H9 (cell line): ENCODE data around the gene VAV2. TPM values are rescaled to one million over a fixed set of nuclear protein-coding genes. Genes with fewer than 3 reads are reported as not detected.

Experiments
- DNase-seq: peaks from one replicate; pipeline ENCODE4 v3.0.0-alpha.2; 2017
- H2AFZ ChIP-seq: one replicate; pipeline ENCODE4 v1.6.1; 2013; ENCODE audit warnings: mild to moderate bottlenecking, low read length, control low read depth, moderate library complexity
- H2AK5ac ChIP-seq: 2 replicates; pipeline ENCODE4 v1.6.1; 2013; ENCODE audit warnings: low read length, control low read depth, mixed read lengths; ENCODE audit not compliant: insufficient read length
- H2BK120ac ChIP-seq: one replicate; pipeline ENCODE4 v1.6.1; 2013; ENCODE audit warnings: low read depth, mild to moderate bottlenecking, low read length, control low read depth, inconsistent platforms; ENCODE audit not compliant: poor library complexity, severe bottlenecking
- H2BK12ac ChIP-seq: 2 replicates; pipeline ENCODE4 v1.6.1; 2013; ENCODE audit warnings: low read length, control low read depth, mixed read lengths, low read depth; ENCODE audit not compliant: insufficient read length
- H2BK15ac ChIP-seq: 2 replicates; pipeline ENCODE4 v1.6.1; 2013; ENCODE audit warnings: low read depth, low read length, control low read depth
- H2BK20ac ChIP-seq: one replicate; pipeline ENCODE4 v1.6.1; 2013; ENCODE audit warnings: low read depth, mild to moderate bottlenecking, low read length, control low read depth, inconsistent platforms; ENCODE audit not compliant: poor library complexity, severe bottlenecking
- H2BK5ac ChIP-seq: 2 replicates; pipeline ENCODE4 v1.6.1; 2013; ENCODE audit warnings: low read length, control low read depth, mixed read lengths; ENCODE audit not compliant: insufficient read length
- H3K14ac ChIP-seq: 2 replicates; pipeline ENCODE4 v1.6.1; 2013; ENCODE audit warnings: low read length, control low read depth; ENCODE audit not compliant: insufficient read depth
- H3K18ac ChIP-seq: 2 replicates; pipeline ENCODE4 v1.6.1; 2013; ENCODE audit warnings: low read depth, mild to moderate bottlenecking, mixed read lengths, low read length, control low read depth; ENCODE audit not compliant: insufficient read length
- H3K23ac ChIP-seq: 2 replicates; pipeline ENCODE4 v1.6.1; 2013; ENCODE audit warnings: low read length, control low read depth, mixed read lengths, low read depth; ENCODE audit not compliant: insufficient read length
- H3K23me2 ChIP-seq: 2 replicates; pipeline ENCODE4 v1.6.1; 2013; ENCODE audit warnings: low read depth, mild to moderate bottlenecking, mixed read lengths, low read length, control low read depth; ENCODE audit not compliant: insufficient read length, poor library complexity, severe bottlenecking
- H3K27ac ChIP-seq: 2 replicates; pipeline ENCODE4 v1.5.1; 2013; ENCODE audit warnings: low read length, control low read depth, mixed read lengths, low read depth; ENCODE audit not compliant: insufficient read length
- H3K27me3 ChIP-seq: 2 replicates; pipeline ENCODE4 v1.6.1; 2013; ENCODE audit warnings: low read length, control low read depth, inconsistent platforms; ENCODE audit not compliant: insufficient read depth
- H3K4ac ChIP-seq: 2 replicates; pipeline ENCODE4 v1.6.1; 2013; ENCODE audit warnings: low read depth, mild to moderate bottlenecking, control low read depth, inconsistent platforms, low read length, moderate library complexity
- H3K4me1 ChIP-seq: 2 replicates; pipeline ENCODE4 v1.6.1; 2013; ENCODE audit warnings: low read length, control low read depth, inconsistent platforms; ENCODE audit not compliant: insufficient read depth
- H3K4me2 ChIP-seq: 2 replicates; pipeline ENCODE4 v1.6.1; 2013; ENCODE audit warnings: low read length, control low read depth, mixed read lengths; ENCODE audit not compliant: insufficient read length, insufficient read depth
- H3K56ac ChIP-seq: 2 replicates; pipeline ENCODE4 v1.6.1; 2013; ENCODE audit warnings: low read depth, mild to moderate bottlenecking, mixed read lengths, low read length, control low read depth; ENCODE audit not compliant: insufficient read length
- H3K79me1 ChIP-seq: 2 replicates; pipeline ENCODE4 v1.6.1; 2013; ENCODE audit warnings: low read depth, mild to moderate bottlenecking, moderate library complexity, low read length, control low read depth, inconsistent platforms; ENCODE audit not compliant: insufficient read depth, poor library complexity, severe bottlenecking
- H3K79me2 ChIP-seq: 2 replicates; pipeline ENCODE4 v1.6.1; 2013; ENCODE audit warnings: low read length, control low read depth, inconsistent platforms; ENCODE audit not compliant: insufficient read depth
- H3K9ac ChIP-seq: 2 replicates; pipeline ENCODE4 v1.6.1; 2013; ENCODE audit warnings: low read length, control low read depth, mixed read lengths; ENCODE audit not compliant: insufficient read length; ENCODE audit errors: extremely low read depth
- H3K9me3 ChIP-seq: one replicate; pipeline ENCODE4 v1.6.1; 2013; ENCODE audit warnings: low read depth, low read length, inconsistent platforms; ENCODE audit not compliant: control insufficient read depth
- H3T11ph ChIP-seq: one replicate; pipeline ENCODE4 v1.6.1; 2013; ENCODE audit warnings: mild to moderate bottlenecking, low read length, control low read depth, inconsistent platforms
- H4K20me1 ChIP-seq: one replicate; pipeline ENCODE4 v1.6.1; 2013; ENCODE audit not compliant: control insufficient read depth, insufficient read length, insufficient read depth
- H4K5ac ChIP-seq: 2 replicates; pipeline ENCODE4 v1.6.1; 2013; ENCODE audit warnings: low read depth, mild to moderate bottlenecking, mixed read lengths, low read length, control low read depth; ENCODE audit not compliant: insufficient read length
- H4K8ac ChIP-seq: replicated peaks from 2 replicates; pipeline ENCODE4 v1.6.1; 2013; ENCODE audit warnings: low read length, control low read depth, mixed read lengths, low read depth; ENCODE audit not compliant: insufficient read length
- H4K91ac ChIP-seq: 2 replicates; pipeline ENCODE4 v1.6.1; 2013; ENCODE audit warnings: low read depth, mild to moderate bottlenecking, moderate library complexity, mixed read lengths, low read length, control low read depth; ENCODE audit not compliant: insufficient read length
- H3K27ac Mint-ChIP-seq, 3 experiments: 2 replicates in 2 of 3; 3 replicates in 1 of 3; pipeline ENCODE4 v1.8.0; 2020 to 2021; ENCODE audit warnings: mixed read lengths in 3 of 3, mild to moderate bottlenecking in 1 of 3, moderate library complexity in 1 of 3
- H3K27me3 Mint-ChIP-seq: 2 replicates; pipeline ENCODE4 v1.8.0; 2021; ENCODE audit warnings: low read depth, mild to moderate bottlenecking, moderate library complexity, mixed read lengths
- H3K36me3 Mint-ChIP-seq, 3 experiments: 2 replicates in 2 of 3; 3 replicates in 1 of 3; pipeline ENCODE4 v1.8.0; 2020 to 2021; ENCODE audit warnings: low read depth in 3 of 3, mixed read lengths in 3 of 3; ENCODE audit not compliant: insufficient read depth in 1 of 3
- H3K4me1 Mint-ChIP-seq, 2 experiments: 2 replicates each; pipeline ENCODE4 v1.8.0; 2020; ENCODE audit warnings: mixed read lengths in 2 of 2
- H3K4me3 Mint-ChIP-seq, 2 experiments: 2 replicates in 1 of 2; 3 replicates in 1 of 2; pipeline ENCODE4 v1.8.0; 2020 to 2021; ENCODE audit warnings: mild to moderate bottlenecking in 2 of 2, mixed read lengths in 2 of 2, moderate library complexity in 1 of 2
- H3K9me3 Mint-ChIP-seq, 2 experiments: 2 replicates in 1 of 2; 3 replicates in 1 of 2; pipeline ENCODE4 v1.8.0; 2020; ENCODE audit warnings: mild to moderate bottlenecking in 2 of 2, mixed read lengths in 2 of 2, moderate library complexity in 1 of 2
- CTCF ChIP-seq: fragments of 200-600 bp; sonication (generic); conservative IDR thresholded peaks from 3 replicates; pipeline ENCODE4 v1.8.0; 2021; ENCODE audit warnings: antibody characterized with exemption, mild to moderate bottlenecking
- WGBS: extraction: QIAGEN DNeasy Blood & Tissue Kit; methylation state at CpG from one replicate; pipeline ENCODE4 v1.1.7; 2013; ENCODE audit warnings: missing lambda C conversion rate, low lambda C conversion rate, mixed read lengths; ENCODE audit not compliant: insufficient read length; ENCODE audit errors: extremely low coverage; 5-methylcytosine and 5-hydroxymethylcytosine counted together
- total RNA-seq: library from RNA; stranded (reverse); gene quantifications from 2 replicates; pipeline ENCODE4 v1.2.1, GENCODE V29; 2021

Gene VAV2
- total RNA-seq, 1 experiment from 2014 or later = 58.7 TPM

GRCh38 chr9:133784731-133785561, 207.2 kb downstream of the VAV2 start:
- no peak overlapping the region for H2BK15ac ChIP-seq
- H3K27ac Mint-ChIP-seq = no peak overlapping the region; a peak in 1 of 7 replicates
- no peak overlapping the region for H2BK120ac ChIP-seq
- no peak overlapping the region for H3T11ph ChIP-seq
- DNase-seq = no peak
- H3K4me3 Mint-ChIP-seq = no peak overlapping the region
- no peak overlapping the region for H3K56ac ChIP-seq
- no peaks in the 10 kb centered on the region for H3K23me2 ChIP-seq
- no peaks in the 10 kb centered on the region for H3K79me1 ChIP-seq
- no peak overlapping the region for H3K23ac ChIP-seq
- no peak overlapping the region for H4K8ac ChIP-seq
- no peaks in the 10 kb centered on the region for H3K4me1 ChIP-seq
- no peaks in the 10 kb centered on the region for H3K79me2 ChIP-seq
- peaks cover 0 to 10% of the 10 kb centered on the region in 2 experiments; a peak in 2 of 4 replicates for H3K4me1 Mint-ChIP-seq
- no peak for TF ChIP-seq CTCF
- H3K14ac ChIP-seq = no peak overlapping the region
- no peak overlapping the region for H3K4ac ChIP-seq
- peaks cover 16 to 57% (median 37%) of the 10 kb centered on the region in 3 experiments for H3K36me3 Mint-ChIP-seq
- H3K4me2 ChIP-seq = no peak overlapping the region
- H4K20me1 ChIP-seq = no peaks in the 10 kb centered on the region
- no peak overlapping the region for H2AK5ac ChIP-seq
- H2BK5ac ChIP-seq = no peak overlapping the region
- no peaks in the 10 kb centered on the region for H3K9me3 ChIP-seq
- no CpG with 5 or more reads among the region's 25 CpGs for WGBS
- no peak overlapping the region for H3K18ac ChIP-seq
- no peaks in the 10 kb centered on the region for H3K27me3 Mint-ChIP-seq
- no peak overlapping the region for H4K91ac ChIP-seq
- H3K9ac ChIP-seq = no peak overlapping the region
- no peak overlapping the region for H3K27ac ChIP-seq
- no peaks in the 10 kb centered on the region for H3K27me3 ChIP-seq
- no peaks in the 10 kb centered on the region for H3K9me3 Mint-ChIP-seq
- H2BK20ac ChIP-seq = no peak overlapping the region
- no peak overlapping the region for H2AFZ ChIP-seq
- no peak overlapping the region for H4K5ac ChIP-seq
- no peak overlapping the region for H2BK12ac ChIP-seq
